Posterior vena cava (tissue), 2 donors: ENCODE data around the gene VSIG10L2. TPM values are rescaled to one million over a fixed set of nuclear protein-coding genes. Genes with fewer than 3 reads are reported as not detected.
"Not testable (repeated sequence)": the region's sequence is repeated elsewhere in the genome, so short reads cannot be mapped to it uniquely, and the experiment has no call there.

Source experiments
- DNase-seq: peaks from one replicate; pipeline ENCODE4 v3.0.0-alpha.2; 2020; ENCODE audit warnings: low spot score
- intact Hi-C, 2 donors: fragments of 100-400 bp; cut with DNase I; formaldehyde crosslinking; loops; one replicate each; pipeline versions ENCODE4 v1.14.1 to v1.14.2; 2022 to 2023
- long read RNA-seq, 2 donors: library from polyadenylated mRNA; unstranded; transcript quantifications; one replicate each; pipeline ENCODE4 v2.0.0, GENCODE V29; 2020 to 2021
- total RNA-seq, 2 donors: library from RNA; stranded (reverse); fragmentation: NEBNext Ultra II Directional; extraction: Animal tissue kit (Norgen Biotek cat#: 25700); gene quantifications; one replicate each; pipeline ENCODE4 v1.2.1, GENCODE V29; 2021
- donor health status: DM: yes; HTN: yes; CAD: no.
- donor health status: DM: yes; HTN: yes; CAD: no.

The VSIG10L2 gene
- under 1 TPM in 1 of 2 donors, not detected in 1; 0.14 TPM for total RNA-seq
- long read RNA-seq, donor 1, partial matches to known transcripts: 0 of 1 reads
- long read RNA-seq, donor 1, other reads (novel, unspliced or antisense): 1 of 1 reads
- long read RNA-seq, donor 2: 0 reads

- intact Hi-C loops: no loop called here
- no peak for DNase-seq
These were observed at the start of gene VSIG10L2 for GRCh38 chr11:125945797-125946520. TSS of gene VSIG10L2 (plus strand) at chr11:125946044. CDS start at chr11:125946056, 12 bp downstream.

GRCh38 chr11:125901872-125902271 is 44.0 kb upstream of the VSIG10L2 start:
- intact Hi-C loops: no loop called here
- no peak for DNase-seq

- DNase-seq: no peak
- intact Hi-C loops: no loop called here
These were observed 43.4 kb upstream of the VSIG10L2 start for GRCh38 chr11:125902277-125902926.

DNA sequence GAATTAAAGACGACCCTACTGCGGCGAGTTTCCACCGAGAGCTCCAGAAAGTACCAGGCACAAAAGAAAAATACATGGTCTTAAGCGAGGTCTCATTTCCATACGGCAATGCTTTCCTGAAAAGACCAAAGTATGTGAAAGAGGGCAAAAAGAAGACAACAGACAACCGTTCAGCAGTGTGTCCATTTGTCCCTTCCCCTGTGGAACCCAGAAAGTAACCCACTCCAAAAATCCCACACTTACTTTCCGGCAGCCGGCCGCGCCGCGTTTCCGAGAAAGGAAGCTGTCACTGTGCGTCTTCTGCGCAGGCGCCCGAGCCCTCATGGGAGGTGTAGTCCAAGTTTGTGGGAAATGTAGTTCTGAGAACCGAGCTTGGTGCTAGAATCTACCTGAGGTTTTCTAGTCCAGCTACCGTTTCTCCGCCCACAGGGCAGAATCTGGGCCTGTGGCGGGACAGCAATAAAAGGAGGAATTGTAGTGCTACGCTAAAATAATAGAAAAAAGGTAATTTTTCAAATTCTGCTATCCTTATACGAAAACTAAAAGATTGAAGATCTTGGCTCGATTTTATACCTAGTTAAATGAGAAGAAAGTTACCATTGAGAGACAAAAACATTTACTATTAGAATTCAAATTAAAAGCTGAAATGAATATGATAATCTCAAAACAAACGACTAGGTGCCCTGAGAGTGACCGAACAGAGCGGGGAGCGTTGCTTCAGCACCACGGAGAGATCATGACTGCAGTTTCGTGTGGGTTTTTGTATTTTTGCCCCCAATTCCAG is 42.7 kb upstream of the VSIG10L2 start, which contains the start of gene PUS3:
Gene PUS3 (minus strand): TSS at position 280 of the 784 bp plus-strand sequence. CDS start 6,922 bp downstream, outside the sequence.
- intact Hi-C loops: no loop called here
- peak; percentile 98 for DNase-seq

GRCh38 chr11:125903711-125904659 is 41.9 kb upstream of the VSIG10L2 start, which contains the start of gene DDX25:
TSS of gene DDX25 (plus strand) at chr11:125904508. CDS start at chr11:125904518, 10 bp downstream.
- intact Hi-C loops: no loop called here
- DNase-seq: peak; percentile 81

DNA sequence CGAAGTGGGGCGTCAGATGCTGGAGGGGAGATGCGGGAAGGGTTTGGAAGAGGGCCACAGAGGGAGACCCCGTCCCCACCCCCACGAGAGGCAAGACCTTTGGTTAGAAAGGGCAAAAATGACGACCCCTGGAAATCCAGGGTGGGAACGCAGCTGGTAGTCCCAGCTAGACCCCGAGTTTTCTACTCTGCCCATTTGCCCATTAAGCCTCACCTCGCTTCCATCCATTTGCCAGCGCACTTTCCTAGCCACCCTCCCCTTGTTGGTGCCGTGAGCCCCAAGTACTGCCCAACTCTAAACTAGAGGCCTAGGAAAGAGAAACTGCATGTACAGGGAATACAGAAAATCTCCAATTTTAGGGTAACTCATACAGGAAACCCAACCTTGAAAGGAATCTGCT is 41.2 kb upstream of the VSIG10L2 start:
- no peak for DNase-seq
- intact Hi-C loops: no loop called here

DNA sequence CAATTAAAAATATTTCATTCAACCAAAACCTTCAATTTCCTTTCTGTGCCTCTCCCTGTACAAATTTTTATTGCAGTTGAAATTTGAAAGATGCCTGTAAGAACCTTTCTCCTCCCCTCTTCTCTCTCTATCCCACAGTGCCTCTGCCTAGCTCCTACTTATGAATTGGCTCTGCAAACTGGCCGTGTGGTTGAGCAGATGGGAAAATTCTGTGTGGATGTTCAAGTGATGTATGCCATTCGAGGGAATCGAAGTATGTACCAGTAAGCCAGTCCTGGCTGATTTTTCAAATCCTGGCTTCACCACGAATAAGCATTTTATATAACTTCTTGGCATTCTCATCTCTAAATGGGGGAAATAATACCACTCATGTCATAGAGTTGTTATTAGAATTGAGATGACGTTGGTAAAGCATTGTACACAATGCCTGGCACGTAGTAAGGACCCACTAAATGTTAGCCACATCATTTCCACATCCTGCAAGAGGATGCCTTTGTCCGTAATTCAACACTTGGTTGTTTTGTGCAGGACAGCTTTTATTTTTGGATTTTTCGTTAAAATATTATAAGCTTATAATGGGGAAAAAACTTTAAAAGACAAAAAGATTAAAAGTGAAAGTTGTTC is 35.5 kb upstream of the VSIG10L2 start:
- intact Hi-C loops: no loop called here

GRCh38 chr11:125914601-125915000 is 31.2 kb upstream of the VSIG10L2 start:
- DNase-seq, intact Hi-C loops: not testable (repeated sequence)

More for the DNA sequence above, 35.5 kb upstream of the VSIG10L2 start:
- DNase-seq: no peak

- intact Hi-C loops: no loop called here
- DNase-seq: no peak
These were observed 29.0 kb upstream of the VSIG10L2 start for GRCh38 chr11:125916683-125917347.

DNA sequence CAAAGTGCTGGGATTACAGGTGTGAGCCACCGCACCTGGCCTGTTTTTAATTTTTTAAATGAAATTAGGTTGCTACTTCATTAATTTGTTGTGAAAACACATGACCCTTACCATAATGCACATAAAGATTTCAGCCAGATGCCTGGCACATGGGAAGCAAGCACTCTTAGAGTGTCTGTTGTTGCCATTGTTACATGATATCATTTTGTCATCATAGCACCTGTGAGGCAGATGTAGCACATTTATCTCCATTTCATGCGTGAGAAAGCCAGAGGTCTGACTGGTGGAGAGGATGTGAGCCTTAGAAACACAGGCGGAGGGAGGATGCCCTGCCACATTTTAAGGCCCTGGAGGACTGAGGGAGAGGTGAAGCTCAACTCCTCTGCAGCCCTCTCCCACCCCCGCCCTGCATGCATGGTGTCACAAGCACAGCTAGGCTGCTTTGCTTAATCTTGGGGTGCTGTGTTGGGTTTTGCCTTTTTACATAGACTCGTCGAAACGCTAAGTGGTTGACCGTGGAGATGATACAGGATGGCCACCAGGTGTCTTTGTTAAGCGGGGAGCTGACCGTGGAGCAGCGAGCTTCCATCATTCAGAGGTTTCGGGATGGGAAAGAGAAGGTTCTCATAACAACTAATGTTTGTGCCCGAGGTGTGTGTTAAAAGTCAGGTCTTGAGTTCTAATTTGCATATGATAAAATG is 27.6 kb upstream of the VSIG10L2 start:
- intact Hi-C loops: no loop called here
- DNase-seq: no peak

GRCh38 chr11:125921042-125921441 is 24.8 kb upstream of the VSIG10L2 start:
- no peak for DNase-seq
- intact Hi-C loops: loop anchor here in 1 of 2 donors (5.0 kb wide), 1 partner anchor 141 kb away; the partner anchor contains the start of gene CDON

DNA sequence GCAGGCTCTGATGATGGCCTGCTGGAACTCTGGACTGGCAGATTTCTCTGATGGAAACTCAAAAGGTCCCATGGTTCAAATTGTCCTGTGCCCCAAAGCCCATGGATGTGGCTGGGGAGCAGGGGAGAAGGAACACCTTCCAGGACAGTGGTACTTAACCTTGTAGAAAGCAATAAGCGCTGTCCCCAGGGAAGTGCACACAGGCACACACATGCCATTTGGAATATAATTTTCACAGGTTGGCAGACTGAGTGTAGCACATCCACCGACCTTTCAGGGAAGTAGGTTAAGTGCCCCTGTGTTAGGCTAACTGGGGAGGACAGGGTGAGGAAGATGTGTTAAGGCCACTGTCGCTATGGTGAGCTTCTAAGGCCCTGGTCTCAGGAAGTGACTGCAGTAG is 23.7 kb upstream of the VSIG10L2 start:
- DNase-seq: no peak
- intact Hi-C loops: loop anchor here (2.0 to 5.0 kb wide), 3 partner anchors 140 to 271 kb away; partner anchors contain the start of gene CDON (in 1 of the 2)

DNA sequence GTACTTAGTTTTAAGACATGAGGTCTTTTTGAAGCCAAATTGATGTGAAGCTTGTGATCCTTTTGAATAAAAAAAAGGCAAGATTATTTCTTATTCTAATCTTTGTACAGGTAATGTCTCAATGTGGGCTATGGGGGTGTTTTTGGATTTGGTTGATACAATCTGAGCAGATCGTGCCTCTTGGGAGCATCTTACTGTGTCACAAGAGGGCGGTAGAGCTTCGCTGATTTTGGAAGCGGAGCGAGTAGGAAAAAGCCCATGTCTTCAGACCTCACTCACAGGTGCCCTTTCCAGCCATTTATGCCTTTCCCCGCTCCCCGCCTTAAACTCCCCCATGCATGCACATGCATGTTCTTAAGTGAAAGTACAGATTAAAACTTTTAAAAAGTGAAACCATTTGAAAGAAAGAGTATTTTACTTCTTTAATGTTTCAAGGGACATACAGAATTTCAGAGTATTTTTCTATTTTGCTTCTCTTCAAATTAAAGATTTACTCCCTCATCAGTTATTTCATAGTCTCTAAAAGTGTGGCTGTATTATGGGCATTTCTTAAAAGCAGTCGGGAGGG is 22.7 kb upstream of the VSIG10L2 start:
- intact Hi-C loops: loop anchor here (2.0 to 5.0 kb wide), 3 partner anchors 139 to 270 kb away; partner anchors contain the start of gene CDON (in 1 of the 2)
- DNase-seq: peak; percentile 79

DNA sequence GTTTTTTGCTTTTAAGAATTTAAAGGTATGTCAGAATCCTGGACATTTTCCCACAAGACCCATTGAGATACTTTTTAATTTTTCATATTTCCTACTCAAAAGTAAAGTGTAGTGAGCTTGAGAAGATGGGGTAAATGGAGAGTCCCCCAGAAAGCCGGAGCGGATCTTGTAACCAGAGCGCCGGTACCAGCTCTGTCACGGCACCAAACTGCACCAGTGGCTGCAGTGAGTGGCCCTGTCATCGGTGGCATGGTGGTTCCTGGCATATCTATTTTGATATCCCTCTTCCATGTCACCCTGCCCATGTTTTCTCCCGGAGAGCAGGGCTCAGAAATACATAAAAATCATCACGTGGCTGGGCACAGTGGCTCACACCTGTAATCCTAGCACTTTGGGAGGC is 22.2 kb upstream of the VSIG10L2 start:
- intact Hi-C loops: loop anchor here (2.0 to 5.0 kb wide), 3 partner anchors 139 to 269 kb away; partner anchors contain the start of gene CDON (in 1 of the 2)
- DNase-seq: no peak

DNA sequence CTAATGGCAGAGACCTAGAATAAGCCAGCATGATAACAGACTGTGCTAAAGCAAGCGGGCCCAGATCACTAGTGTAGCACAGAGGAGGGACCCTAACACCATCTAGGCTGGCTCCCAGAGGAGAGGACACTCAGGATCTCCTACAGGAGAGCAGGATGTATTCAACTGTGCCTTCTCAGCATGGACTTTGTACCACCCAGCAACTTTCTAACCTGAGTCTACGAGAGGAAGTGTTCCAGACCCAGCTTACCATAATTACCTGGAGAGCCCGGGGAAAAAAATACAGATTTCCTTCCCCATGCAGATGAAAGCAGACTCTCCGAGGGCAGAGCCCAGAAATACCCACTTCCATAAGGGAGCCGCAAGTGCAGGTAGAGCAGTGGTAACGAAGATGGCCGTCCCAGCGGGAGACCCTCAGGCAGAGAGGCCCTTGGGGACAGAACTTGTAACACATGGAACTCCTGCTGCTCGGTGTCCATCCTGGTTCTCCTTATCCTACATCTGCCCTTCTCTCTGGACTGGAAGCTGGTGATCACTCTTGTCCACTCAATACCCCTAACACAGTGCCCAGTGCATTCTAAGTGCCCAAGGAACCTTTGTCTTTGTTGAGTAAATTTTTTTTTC is 21.3 kb upstream of the VSIG10L2 start:
- intact Hi-C loops: loop anchor here (1.0 to 5.0 kb wide), 2 partner anchors 138 to 269 kb away; partner anchors contain the start of gene CDON (in 1 of the 2)
- no peak for DNase-seq
